HG03432 (cell line): ENCODE measurements around the gene TLCD1.

ENCODE experiments used
- ATAC-seq: cut with Tn5 transposase; IDR thresholded peaks from one replicate; pipeline ENCODE4 v1.9.1; 2021; ENCODE audit warnings: mild to moderate bottlenecking, moderate library complexity; ENCODE audit not compliant: unreplicated experiment

Gene TLCD1, protein sequence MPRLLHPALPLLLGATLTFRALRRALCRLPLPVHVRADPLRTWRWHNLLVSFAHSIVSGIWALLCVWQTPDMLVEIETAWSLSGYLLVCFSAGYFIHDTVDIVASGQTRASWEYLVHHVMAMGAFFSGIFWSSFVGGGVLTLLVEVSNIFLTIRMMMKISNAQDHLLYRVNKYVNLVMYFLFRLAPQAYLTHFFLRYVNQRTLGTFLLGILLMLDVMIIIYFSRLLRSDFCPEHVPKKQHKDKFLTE

DNA sequence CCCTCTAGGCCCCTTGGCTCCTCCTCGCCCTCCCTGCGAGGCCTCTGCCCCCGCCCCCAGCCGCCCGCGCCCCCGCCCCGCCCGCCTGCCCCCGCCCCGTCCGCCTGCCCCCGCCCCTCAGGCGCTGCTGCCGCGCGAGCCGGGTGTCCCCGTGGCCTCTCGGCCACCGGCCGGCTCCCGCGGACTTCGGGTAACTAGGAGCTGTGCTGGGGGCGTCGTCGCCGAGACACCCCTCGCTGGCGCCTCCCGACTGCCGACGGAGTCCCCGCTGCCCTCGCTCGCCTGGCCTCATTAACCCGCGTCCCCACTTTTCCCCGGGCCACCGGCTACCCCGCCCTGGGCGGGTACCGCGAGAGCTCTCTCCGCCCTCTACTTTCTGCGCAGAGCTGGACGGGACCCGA is at the start of gene TLCD1:
TSS of gene TLCD1 (minus strand) at position 8 of the 401 bp plus-strand sequence. CDS start 136 bp downstream, outside the sequence.
- ATAC-seq: peak; percentile 16

DNA sequence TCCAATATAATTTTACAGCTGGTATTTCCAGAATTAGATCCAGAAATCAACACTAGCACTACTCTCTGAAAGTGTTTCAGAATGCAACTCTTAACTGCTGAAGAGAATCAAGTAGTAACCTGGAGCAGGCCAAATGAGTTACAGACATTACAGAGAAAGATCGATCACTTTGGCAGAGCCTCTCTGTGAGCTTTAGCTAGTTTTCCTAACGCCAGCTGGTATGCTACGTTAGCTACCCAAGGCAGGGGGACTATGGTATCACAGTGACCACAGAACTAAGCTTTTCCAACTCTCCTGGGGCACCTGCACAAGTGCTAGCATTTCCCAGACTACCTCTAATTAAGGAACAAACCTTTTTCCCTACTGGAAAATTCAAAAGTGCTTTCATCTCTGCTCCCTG is 48.2 kb upstream of the TLCD1 start:
- no peak for ATAC-seq

DNA sequence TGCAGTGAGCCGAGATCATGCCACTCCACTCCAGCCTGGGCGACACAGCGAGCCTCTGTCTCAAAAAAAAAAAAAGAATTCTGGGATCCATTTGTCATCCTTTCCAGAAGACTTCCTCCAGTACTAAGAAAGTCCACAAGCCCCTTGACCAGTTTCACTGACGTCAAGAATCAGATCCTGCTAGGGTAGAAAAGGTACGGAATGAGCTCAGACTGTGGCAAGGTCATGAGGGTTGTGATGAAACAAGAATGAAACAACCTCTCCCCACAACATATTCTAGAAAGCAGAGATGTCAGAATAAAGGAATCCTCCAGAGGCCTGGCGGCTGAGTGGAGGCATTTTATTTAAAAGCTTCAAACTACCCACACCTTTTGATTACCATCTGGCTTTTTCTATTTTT is 47.7 kb upstream of the TLCD1 start:
- no peak for ATAC-seq

DNA sequence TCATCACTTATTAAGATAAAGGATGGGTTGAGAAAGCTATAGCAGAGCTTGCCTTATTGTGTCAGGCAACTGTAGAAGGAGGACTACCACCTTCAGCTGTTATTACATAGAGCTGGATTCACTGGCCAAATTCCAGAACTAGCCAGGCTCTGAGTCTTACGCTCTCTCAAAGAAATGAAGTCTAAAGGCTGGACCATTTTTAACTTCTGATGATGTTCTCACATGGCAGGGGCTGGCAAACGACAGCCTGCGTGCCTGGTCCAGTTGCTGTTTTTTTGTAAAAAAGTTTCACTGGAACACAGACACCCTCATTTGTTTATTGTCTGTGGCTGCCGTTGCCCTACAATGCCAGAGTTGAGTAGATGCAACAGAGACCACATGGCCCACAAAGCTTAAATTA is 39.0 kb upstream of the TLCD1 start:
- ATAC-seq: no peak

DNA sequence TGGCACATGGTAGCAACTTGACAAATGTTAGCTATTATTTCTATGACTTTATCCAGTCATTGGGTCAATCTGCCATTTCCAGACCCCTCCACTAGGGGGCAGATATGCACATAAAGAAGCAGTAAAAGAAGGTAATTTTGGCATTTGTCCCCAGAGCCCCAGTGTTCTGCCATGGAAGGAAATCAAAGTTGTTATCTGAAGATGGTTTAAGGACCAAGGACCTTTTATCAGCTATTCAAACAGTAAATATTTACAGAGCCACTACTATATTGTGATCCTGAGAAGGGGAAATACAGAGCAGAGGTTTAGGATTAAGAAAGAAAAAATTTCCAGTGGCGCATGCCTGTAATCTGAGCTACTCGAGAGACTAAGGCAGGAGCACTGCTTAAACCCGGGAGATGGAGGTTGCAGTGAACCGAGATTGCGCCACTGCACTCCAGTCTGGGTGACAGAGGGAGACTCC is 37.8 kb upstream of the TLCD1 start:
- ATAC-seq: no peak

DNA sequence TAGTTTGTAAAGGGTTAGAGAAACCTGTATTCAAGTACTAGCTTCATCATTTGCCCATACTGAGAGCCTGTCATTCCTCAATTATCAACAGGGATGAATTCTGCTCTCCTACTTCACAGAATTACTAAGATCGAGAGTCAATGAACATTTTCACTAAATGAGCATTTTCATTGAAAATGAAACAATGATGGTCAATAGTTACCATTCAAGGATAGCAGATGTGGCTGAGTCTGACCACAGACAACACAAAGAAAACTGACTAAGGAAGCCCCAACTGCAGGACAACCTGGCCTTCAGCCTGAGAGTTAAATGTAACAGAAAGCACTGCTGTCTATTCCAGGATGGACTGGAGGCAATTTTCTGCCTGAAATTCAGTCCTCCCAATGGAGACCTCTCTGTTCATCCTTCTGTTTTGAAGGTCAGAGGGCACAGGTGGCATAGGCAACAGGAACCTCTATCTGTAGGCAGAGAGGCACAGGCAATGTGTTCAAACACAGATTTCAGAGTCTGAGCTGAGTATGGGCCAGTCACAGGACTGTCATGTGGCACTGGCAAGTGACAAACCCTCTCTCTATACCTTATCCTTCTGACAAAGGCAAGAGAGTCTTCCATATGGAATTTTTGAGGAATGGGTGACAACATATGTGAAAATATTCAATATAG is 37.2 kb upstream of the TLCD1 start:
- peak; percentile 60 for ATAC-seq

DNA sequence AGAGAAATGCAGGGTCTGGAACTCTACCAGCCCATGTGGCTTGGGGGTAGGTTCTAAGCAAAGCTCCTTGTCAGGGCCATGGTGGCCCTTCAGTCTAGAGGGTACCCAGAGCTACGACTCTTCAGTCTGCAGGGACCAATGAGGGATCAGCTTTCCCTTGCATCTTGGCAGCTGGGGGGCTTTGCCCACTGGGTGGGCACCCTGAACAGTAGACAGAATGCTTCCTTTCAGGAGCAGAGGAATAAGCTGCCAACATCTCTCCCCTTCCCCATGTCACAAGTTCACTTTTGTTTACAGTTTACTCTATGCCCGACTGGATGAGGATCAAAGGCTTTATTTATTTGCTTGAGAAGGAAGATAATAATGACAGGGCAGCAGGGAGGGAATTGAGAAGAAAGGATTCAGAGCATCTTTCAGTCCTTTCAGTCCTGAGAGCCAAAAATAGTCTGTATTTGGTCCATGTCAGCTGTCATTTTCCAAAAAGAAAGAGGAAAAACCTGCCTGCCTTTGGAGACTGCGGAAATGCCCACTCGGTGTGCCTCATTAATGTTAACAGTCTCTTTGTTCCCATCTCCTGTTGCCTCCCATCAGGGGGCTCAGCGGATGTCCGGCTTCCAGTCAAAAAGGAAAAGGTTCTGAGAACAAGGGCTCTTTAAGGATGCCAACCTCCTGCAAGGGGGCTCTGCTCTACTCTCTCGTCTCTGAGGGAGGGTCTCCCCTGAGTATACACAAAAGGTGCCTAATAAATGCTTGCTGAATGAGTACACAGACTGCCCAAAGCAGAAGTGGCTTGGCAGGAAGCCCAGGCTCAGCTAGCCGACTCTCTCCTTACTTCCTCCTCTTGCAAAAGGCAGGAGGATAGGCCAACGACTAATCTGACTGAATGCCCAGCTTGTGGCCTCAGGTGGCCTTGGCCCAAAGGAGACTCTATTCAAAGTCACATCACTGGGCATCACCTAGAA is 34.8 kb upstream of the TLCD1 start:
- ATAC-seq: no peak

DNA sequence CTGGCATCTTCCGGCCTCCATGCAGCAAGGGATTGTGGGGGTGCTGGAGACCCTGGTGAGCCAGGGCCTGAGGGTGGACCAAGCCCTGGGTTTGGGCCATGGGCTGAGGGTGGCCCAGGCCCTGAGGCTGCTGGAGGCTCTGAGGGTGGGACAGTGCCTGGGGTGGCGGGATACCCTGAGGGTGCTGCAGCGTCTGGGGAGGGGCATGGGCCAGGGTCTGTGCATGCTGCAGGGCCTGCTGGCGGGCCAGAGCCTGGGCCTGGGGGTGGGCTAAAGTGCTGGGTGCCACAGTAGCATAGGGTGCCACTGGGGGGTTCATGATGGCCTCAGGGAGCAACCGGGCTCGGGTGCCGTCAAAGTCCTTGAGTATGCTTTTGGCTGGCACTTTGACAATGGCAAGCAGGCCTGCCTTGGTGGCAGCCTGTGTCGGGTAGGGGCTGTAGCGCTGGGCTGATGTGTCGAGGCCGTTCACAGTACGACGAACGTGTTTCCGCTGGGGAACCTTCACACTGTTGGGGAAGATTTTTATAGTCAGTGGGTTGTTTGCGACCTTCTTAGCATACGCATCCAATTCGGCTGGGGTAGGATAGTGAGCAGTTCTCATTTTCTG is 33.3 kb upstream of the TLCD1 start:
- no peak for ATAC-seq

DNA sequence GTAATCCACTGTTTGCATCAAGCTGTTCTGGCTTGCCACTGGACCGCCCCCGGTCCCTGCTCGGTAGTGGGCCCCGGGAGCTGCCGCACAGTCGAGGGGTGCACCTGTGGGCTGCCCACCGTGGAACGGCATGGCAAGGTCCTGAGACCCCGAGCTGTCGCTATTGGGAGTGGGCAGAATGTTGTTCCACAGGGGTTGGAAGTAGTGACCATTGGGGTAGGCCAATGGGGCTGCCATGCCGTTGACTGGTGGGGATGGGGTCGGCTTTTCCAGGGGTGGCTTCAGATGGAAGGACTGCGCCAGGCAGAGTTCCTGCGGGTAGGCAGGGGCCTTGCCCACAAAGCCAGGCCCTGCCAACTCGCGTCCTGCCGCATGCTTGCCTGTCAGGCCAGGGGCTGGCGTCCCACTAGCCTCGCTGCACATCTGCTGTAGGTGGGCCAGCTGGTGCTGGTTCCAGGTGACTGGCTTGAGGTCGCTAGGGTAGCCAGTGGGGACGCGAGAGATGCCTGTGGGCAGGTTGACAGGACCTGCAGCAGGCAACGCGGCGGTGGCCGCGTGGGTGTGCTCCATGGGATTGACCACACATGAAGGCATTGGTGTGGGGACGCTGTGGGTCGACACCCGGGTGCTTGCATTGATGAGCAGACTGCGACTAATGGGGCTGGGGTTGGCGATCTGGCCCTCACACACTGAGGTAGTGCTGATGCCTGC is 32.5 kb upstream of the TLCD1 start:
- no peak for ATAC-seq

DNA sequence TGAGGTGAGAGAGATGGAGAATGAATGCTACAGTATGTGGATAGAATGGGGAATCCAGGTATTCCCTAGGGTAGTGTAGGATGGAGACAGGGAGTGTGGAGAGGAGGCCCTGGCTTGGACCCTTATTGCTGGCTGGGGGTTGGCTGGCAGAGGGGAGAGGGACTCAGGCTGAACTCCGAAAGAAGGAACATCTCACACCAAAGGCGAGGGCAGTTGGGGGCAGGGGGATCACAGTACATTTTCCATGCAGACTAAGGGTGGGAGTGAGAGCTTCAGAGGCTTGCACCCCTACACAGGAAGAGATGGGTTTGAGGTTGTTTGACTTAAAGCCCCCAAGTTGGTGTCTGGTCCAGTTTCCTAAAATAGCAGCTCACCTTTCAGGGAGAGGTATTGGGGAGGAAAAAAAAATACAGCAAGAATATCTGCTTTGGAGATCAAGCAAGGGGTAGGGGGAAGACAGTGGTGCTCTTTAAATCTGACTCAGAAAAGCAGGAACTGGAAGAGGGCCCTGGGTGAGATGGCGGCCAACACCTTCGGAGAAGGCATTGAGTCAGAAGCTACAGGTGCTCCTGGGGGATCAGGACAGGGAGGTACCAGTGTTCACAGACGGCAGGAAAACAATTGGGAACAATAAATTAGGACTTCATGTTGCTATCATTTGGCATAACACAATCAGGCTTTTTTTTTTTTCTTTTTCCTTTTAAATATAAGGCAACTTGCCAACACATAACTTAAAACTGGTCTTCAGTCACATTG is 30.2 kb upstream of the TLCD1 start:
- no peak for ATAC-seq

DNA sequence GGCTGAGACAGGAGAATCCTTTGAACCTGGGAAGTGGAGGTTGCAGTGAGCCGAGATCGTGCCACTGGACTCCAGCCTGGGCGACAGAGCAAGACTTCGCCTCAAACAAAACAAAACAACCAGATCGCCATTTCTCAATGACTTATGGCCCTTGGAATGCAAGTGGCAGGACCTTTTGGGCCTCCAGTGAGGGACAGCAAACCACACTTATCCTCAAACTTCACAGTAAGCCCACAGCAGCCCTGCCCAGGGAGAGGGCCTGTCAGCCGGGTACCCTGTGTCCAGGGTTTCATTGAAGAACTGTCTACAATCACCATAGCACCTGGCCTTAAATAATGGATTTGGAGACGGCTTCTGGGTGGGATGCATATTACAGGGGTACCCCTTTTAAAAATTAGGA is 29.5 kb upstream of the TLCD1 start:
- ATAC-seq: no peak

DNA sequence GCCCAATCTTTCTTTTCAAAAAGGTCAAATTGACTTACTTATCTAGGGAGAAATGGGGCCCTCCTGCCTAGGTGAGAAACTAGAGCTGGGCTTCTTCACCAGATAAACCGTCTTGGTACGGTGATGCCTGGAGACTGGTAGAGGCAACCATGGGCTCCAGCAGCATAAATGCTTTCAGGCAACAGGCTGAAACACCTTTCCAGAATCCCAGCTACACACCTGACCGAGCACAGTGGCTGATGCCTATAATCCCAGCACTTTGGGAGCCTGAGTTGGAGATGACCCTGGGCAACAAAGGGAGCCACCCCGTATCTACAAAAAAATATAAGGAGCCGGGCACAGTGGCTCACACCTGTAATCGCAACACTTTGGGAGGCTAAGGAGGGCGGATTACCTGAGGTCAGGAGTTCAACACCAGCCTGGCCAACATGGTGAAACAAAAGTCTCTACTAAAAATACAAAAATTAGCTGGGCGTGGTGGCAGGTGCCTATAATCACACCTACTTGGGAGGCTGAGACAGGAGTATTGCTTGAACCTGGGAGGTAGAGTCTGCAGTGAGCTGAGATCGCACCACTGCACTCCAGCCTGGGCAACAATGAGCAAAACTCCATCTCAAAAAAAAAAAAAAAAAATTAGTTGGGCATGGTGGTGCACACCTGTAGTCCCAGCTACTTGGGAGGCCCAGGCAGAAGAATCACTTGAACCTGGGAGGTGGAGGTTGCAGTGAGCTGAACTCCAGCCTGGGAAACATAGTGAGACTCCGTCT is 25.8 kb upstream of the TLCD1 start:
- no peak for ATAC-seq

DNA sequence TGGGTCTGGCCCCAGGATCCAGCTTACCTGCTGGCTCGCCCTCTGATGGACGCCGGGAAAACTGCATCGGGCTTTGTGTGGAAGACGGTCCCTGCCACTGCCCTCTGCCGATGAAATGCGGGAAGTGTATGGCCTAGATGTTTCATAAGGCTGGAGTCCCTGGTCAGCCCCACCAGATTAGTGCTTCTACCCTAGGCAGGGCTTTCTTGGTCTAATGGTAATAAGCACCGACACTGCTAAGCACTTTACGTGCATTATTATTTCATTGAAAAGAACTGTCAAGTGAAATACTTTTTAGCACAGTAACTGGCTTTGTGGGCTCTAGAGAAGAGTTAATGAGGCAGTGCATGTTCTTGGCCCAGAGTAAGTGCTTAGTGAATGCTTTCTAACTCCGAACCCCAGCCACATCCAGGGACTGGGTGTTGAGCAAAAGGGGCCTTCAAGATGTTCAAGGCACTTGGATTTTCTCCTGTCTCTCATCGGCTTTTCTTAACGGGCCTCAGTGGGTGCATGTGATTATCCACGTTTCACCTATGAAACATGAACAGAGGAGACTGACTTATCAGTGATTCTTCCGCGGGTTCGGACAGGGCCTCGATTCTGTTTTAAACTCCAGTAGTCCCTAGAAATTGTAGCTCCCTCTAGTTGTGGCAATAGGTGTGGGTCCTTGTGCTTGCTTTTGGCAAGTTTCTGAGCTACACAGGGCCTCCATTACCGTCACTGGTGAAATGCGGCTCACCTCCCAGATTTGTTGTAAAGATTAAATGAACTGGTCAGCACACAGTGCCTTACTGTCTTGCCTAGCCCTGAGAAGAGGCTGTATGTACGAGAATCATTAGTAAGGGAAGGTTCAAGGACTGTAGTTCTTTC is 24.4 kb upstream of the TLCD1 start:
- ATAC-seq: peak; percentile 61

DNA sequence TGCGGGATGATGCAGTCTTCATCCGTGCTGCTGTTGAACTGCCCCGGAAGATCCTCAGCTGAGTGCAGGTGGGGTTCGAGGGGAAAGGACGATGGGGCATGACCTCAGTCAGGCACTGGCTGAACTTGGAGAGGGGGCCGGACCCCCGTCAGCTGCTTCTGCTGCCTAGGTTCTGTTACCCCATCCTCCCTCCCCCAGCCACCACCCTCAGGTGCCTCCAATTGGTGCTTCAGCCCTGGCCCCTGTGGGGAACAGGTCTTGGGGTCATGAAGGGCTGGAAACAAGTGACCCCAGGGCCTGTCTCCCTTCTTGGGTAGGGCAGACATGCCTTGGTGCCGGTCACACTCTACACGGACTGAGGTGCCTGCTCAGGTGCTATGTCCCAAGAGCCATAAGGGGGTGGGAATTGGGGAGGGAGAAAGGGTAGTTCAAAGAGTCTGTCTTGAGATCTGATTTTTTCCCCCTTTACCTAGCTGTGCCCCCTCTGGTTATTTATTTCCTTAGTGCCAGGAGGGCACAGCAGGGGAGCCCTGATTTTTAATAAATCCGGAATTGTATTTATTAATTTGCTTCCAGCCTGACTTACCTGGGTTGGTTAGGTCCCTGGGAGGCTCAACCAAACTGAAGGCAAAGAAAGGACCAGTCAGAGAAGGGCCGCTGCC is 23.6 kb upstream of the TLCD1 start:
- ATAC-seq: no peak

DNA sequence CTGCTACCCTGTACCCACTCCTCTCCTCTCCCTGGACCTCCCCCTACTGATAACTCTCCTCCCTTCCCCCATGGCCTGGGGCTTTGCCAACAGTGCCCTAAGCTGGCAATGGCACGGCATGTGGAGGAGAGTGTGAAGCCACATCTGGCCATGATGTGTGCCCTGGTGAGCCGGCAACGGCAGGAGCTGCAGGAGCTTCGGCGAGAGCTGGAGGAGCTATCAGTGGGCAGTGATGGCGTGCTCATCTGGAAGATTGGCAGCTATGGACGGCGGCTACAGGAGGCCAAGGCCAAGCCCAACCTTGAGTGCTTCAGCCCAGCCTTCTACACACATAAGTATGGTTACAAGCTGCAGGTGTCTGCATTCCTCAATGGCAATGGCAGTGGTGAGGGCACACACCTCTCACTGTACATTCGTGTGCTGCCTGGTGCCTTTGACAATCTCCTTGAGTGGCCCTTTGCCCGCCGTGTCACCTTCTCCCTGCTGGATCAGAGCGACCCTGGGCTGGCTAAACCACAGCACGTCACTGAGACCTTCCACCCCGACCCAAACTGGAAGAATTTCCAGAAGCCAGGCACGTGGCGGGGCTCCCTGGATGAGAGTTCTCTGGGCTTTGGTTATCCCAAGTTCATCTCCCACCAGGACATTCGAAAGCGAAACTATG is 23.0 kb upstream of the TLCD1 start:
- ATAC-seq: no peak

DNA sequence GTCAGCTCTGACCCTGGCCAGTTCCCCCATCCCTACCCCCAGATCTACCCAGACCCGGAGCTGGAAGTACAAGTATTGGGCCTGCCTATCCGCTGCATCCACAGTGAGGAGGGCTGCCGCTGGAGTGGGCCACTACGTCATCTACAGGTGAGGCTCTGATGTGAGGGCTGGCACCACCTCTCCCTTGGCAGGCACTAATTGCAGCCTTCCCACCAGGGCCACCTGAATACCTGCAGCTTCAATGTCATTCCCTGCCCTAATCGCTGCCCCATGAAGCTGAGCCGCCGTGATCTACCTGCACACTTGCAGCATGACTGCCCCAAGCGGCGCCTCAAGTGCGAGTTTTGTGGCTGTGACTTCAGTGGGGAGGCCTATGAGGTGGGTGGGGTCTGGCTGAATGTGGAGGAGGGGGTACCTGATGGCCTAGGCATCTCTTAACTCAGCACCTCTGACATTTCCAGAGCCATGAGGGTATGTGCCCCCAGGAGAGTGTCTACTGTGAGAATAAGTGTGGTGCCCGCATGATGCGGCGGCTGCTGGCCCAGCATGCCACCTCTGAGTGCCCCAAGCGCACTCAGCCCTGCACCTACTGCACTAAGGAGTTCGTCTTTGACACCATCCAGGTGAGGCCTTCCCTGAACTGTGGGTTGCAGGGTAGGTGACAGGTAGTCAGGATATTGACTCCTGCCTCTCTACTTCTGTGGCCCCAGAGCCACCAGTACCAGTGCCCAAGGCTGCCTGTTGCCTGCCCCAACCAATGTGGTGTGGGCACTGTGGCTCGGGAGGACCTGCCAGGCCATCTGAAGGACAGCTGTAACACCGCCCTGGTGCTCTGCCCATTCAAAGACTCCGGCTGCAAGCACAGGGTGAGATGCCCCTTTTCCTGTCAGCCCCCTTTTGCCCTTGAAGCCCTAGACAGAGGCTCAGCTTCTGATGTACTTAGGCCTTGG is 22.0 kb upstream of the TLCD1 start:
- ATAC-seq: no peak
